Measurements from ENCODE around the gene GNA15. TPM values are rescaled to one million over a fixed set of nuclear protein-coding genes. Genes with fewer than 3 reads are reported as not detected.
"Not testable (repeated sequence)": the region's sequence is repeated elsewhere in the genome, so short reads cannot be mapped to it uniquely, and the experiment has no call there.

GNA15 gene
- total and polyA plus RNA-seq, 12 donors = 0.42 to 8.9 (median 1.1) TPM

- peaks cover 0 to 8% (median 0%) of the 10 kb centered on the region in 11 donors for H3K9me3 ChIP-seq
- ATAC-seq = peak; percentile 83 to 90 (median 88)
- H3K4me3 ChIP-seq = no peak overlapping the region
- no peaks in the 10 kb centered on the region for H3K27me3 ChIP-seq
- peaks cover 0 to 46% (median 7%) of the 10 kb centered on the region in 9 donors for H3K4me1 ChIP-seq
- DNase-seq = peak; percentile 54 to 69
- 8 to 10% methylated on average over 27 of the region's 27 CpGs for WGBS, 2 donors
- peaks cover 0 to 46% (median 0%) of the 10 kb centered on the region in 9 donors for H3K36me3 ChIP-seq
- intact Hi-C loops (cut with DNase I) = loop anchor here (1.0 to 10.0 kb wide), 13 partner anchors 33 to 279 kb away; no protein-coding TSS in a partner anchor
- H3K27ac ChIP-seq = peak overlapping the region in 1 of 10 donors; percentile 87
- TF ChIP-seq, protein P1, sequence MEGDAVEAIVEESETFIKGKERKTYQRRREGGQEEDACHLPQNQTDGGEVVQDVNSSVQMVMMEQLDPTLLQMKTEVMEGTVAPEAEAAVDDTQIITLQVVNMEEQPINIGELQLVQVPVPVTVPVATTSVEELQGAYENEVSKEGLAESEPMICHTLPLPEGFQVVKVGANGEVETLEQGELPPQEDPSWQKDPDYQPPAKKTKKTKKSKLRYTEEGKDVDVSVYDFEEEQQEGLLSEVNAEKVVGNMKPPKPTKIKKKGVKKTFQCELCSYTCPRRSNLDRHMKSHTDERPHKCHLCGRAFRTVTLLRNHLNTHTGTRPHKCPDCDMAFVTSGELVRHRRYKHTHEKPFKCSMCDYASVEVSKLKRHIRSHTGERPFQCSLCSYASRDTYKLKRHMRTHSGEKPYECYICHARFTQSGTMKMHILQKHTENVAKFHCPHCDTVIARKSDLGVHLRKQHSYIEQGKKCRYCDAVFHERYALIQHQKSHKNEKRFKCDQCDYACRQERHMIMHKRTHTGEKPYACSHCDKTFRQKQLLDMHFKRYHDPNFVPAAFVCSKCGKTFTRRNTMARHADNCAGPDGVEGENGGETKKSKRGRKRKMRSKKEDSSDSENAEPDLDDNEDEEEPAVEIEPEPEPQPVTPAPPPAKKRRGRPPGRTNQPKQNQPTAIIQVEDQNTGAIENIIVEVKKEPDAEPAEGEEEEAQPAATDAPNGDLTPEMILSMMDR (IDR thresholded peaks at IDR 0.05) = peak; percentile 34 to 98 (median 95)
Measured at GRCh38 chr19:3163230-3163886, 27.5 kb downstream of the GNA15 start.

GRCh38 chr19:3163943-3164342, 28.1 kb downstream of the GNA15 start:
- TF ChIP-seq, protein P1 (IDR thresholded peaks at IDR 0.05) = no peak
- Histone ChIP-seq H3K4me3 (no peak overlapping the region), H3K27me3 (no peaks in the 10 kb centered on the region), H3K9me3 (peaks cover 0 to 8% (median 0%) of the 10 kb centered on the region in 11 donors), H3K4me1 (peaks cover 0 to 46% (median 7%) of the 10 kb centered on the region in 9 donors), H3K36me3 (peaks cover 0 to 42% (median 0%) of the 10 kb centered on the region in 9 donors), H3K27ac (peak overlapping the region in 1 of 10 donors; percentile 87)
- intact Hi-C loops (cut with DNase I) = loop anchor here (1.0 to 10.0 kb wide), 13 partner anchors 33 to 279 kb away; no protein-coding TSS in a partner anchor
- 68 to 73% methylated on average over 7 of the region's 7 CpGs for WGBS, 2 donors
- DNase-seq = no peak
- ATAC-seq = no peak

GRCh38 chr19:3167533-3168272, 31.9 kb downstream of the GNA15 start:
- H3K4me1 ChIP-seq = peaks cover 0 to 53% (median 7%) of the 10 kb centered on the region in 9 donors
- no peak overlapping the region for H3K27ac ChIP-seq
- ATAC-seq (no peak), DNase-seq (no peak)
- no peak overlapping the region for H3K4me3 ChIP-seq
- H3K36me3 ChIP-seq = peaks cover 0 to 13% (median 0%) of the 10 kb centered on the region in 9 donors
- intact Hi-C loops (cut with DNase I) = loop anchor here in 3 of 10 donors (10.0 kb wide), 2 partner anchors 93 to 283 kb away; no protein-coding TSS in a partner anchor
- no peaks in the 10 kb centered on the region for H3K9me3 ChIP-seq
- TF ChIP-seq, protein P1 (IDR thresholded peaks at IDR 0.05) = no peak
- 67% methylated on average over 13 of the region's 13 CpGs for WGBS, 2 donors
- no peaks in the 10 kb centered on the region for H3K27me3 ChIP-seq

GRCh38 chr19:3171894-3172672, 36.2 kb downstream of the GNA15 start:
- 83 to 88% methylated on average over 15 of the region's 15 CpGs for WGBS, 2 donors
- intact Hi-C loops (cut with DNase I) = no loop called here
- ATAC-seq = peak in 2 of 8 donors; percentile 42 to 67

DNA sequence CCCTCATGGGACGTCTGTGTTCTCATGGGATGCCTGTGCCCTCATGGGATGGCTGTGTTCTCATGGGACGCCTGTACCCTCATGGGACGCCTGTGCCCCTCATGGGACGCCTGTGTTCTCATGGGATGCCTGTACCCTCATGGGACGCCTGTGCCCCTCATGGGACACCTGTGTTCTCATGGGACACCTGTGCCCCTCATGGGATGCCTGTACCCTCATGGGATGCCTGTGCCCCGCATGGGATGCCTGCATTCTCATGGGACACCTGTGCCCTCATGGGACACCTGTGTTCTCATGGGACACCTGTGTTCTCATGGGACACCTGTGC, 36.8 kb downstream of the GNA15 start:
- H3K27ac ChIP-seq; H3K36me3 ChIP-seq; ATAC-seq; DNase-seq; H3K4me3 ChIP-seq; H3K27me3 ChIP-seq; H3K9me3 ChIP-seq; intact Hi-C loops (cut with DNase I): not testable (repeated sequence)
- H3K4me1 ChIP-seq = peaks cover 0 to 29% (median 0%) of the 10 kb centered on the region in 9 donors
- 80 to 81% methylated on average over 6 of the region's 6 CpGs for whole genome bisulfite sequencing, 2 donors

More at GRCh38 chr19:3171894-3172672, 36.2 kb downstream of the GNA15 start:
- no peaks in the 10 kb centered on the region for H3K27me3 ChIP-seq
- no peak overlapping the region for H3K4me3 ChIP-seq
- H3K9me3 ChIP-seq = no peaks in the 10 kb centered on the region
- no peak for DNase-seq
- H3K36me3 ChIP-seq = no peaks in the 10 kb centered on the region
- H3K4me1 ChIP-seq = peaks cover 0 to 25% (median 0%) of the 10 kb centered on the region in 9 donors
- H3K27ac ChIP-seq = no peak overlapping the region
- TF ChIP-seq, protein P1 (IDR thresholded peaks at IDR 0.05) = no peak

All from heart right ventricle (tissue), 16 donors.